NCI-H2227 (cell line): ENCODE data around the gene CYB5R3.
"Not testable (repeated sequence)": the region's sequence is repeated elsewhere in the genome, so short reads cannot be mapped to it uniquely, and the experiment has no call there.

Experiments
- DNase-seq: peaks from one replicate; lab custom pipeline; 2025; ENCODE audit not compliant: unreplicated experiment; lab: John Stamatoyannopoulos, UW

CYB5R3 gene

DNA sequence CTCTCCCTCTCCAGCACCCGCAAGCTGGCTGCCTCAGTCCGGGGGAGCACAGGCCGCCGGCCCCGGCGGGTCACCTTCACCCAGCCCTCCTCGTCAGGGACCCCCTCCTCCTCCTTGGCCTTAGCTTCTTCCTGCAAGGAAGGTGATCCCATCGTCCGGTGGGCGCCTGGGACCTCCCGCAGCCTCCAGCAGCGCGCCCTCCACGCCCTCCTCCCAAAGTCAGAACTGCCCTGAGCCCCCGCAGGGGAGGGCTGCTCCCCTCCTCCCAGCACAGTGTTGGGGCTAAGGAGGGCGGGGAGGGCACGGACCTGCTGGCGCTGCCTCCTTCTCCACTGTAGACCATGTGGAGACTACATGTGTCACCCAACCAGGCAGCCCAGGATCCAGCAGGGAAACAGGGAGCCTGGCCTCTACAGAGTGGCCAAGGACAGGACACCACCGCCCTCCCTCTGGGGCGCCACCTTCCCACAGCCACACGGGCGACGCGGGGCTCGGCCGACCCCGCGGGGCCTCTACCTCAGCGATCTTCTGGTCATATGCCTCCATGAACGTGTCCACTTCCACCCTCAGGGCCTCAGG lies 73.1 kb downstream of the CYB5R3 start:
- DNase-seq, result not testable (repeated sequence)

DNA sequence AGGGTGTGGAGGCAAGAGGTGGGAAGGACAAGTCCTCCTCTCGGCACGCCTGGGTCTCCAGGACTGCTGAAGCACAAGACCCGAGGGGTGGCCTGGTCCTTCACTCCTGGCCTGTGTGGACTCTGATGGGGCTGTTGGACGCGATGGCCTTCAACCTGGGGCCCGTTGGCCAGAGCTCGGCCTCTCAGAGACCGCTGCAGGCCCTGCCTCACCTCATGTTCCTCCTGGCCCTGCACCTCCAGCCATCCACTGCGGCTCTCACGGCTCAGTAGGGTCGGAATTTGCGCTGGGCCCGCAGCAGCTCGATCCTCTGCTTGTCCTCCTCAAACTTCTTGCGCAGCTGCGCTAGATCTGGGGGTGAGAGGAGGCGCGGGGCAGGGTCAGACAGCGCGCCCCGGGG lies 74.7 kb downstream of the CYB5R3 start:
- not testable (repeated sequence) for DNase-seq

DNA sequence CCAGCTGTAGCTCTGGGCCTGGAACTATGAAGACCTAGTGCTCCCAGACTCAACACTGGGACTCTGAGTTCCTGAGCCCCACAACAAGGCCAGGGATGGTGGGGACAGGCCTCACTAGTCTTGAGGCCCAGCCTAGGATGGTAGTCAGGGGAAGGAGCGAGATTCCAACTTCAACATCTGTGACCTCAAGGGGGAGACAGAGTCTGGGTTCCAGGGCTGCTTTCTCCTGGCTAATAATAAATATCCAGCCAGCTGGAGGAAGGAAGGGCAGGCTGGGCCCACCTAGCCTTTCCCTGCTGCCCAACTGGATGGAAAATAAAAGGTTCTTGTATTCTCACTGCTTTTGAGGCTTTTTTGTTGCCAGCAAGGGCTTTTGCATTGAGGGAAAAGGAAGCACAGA lies 75.1 kb downstream of the CYB5R3 start:
- not testable (repeated sequence) for DNase-seq

DNA sequence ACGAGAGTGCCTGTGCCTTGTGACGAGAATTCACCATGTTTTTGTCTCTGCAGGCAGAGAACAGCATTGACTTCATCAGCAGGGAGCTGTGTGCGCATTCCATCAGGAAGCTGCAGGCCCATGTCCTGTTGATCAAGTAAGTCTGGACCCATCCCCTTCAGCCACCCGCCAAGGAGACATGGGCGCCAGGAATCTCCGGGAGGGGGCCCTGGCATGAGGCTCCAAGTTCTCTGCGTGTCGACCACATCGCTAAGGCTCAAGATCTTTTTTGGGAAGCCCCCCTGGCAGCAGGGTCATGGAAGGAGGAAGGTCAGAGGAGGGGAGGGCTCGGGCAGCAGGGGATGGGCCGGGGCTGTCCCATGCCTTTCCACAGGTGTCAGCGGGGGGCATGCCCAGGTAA lies 78.1 kb downstream of the CYB5R3 start:
- DNase-seq, result not testable (repeated sequence)

DNA sequence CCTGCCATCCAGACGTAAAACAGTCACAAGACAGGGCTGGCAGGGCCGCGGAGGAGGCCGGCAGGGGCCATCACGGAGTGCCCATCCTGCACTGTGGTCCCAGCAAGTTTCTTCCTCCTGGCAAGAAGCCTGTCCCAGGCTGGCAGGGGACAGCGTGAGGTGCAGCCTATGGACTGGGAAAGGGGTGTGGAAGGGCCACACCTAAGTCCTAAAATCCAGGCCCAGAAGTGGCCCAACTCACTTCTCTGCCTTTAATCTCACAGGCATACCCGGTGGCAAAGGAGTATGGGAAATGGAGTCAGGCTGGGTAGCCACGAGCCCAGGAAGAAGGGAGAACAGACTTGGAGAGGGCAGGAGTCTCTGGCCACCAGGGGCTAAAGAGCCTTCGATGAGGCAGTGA lies 78.6 kb downstream of the CYB5R3 start:
- DNase-seq, result not testable (repeated sequence)

DNA sequence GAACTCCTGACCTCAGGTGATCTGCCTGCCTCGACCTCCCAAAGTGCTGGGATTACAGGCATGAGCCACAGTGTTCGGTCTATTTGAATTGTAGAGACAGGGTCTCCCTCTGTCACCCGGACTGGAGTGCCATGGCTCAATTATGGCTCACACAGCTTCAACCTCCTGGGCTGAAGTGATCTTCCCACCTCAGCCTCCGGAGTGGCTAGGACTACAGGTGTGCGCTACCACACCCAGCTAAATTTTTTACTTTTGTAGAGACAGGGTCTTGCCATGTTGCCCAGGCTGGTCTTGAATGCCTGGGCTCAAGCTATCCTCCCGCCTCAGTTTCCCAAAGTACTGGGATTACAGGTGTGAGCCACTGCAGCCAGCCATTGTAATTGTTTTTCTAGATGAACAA lies 81.2 kb downstream of the CYB5R3 start:
- not testable (repeated sequence) for DNase-seq
